B cell (primary cell): ENCODE measurements around the gene MYMX. TPM values are rescaled to one million over a fixed set of nuclear protein-coding genes. Genes with fewer than 3 reads are reported as not detected.

Source experiments
- ATAC-seq: fragments of 200-7000 bp; cut with Tn5 transposase; one replicate; pipeline ENCODE4 v1.10.0; 2021; ENCODE audit warnings: low read depth, mild to moderate bottlenecking, moderate number of reproducible peaks, moderate library complexity
- CTCF ChIA-PET: fragments of 350-600 bp; sonication (Branson Sonifier 250); formaldehyde crosslinking; loops from one replicate; lab custom pipeline; 2021; ENCODE audit warnings: antibody characterized with exemption, inconsistent platforms; lab: Charles Lee
- POLR2A ChIA-PET: fragments of 350-600 bp; sonication (Branson Sonifier 250); formaldehyde crosslinking; loops from one replicate; lab custom pipeline; 2021; ENCODE audit warnings: antibody characterized with exemption; lab: Charles Lee
- DNase-seq: peaks from one replicate; pipeline ENCODE4 v3.0.0; 2013
- H2AFZ ChIP-seq: 2 replicates; pipeline ENCODE4 v1.6.1; 2012; ENCODE audit warnings: mild to moderate bottlenecking, low read depth, low read length; ENCODE audit not compliant: insufficient read depth, poor library complexity, severe bottlenecking
- H3K27ac ChIP-seq, 2 donors: 1 replicate in 1 of 2; 2 replicates in 1 of 2; pipeline ENCODE4 v1.5.1; 2012 to 2013; ENCODE audit warnings: low read length in 2 of 2, mild to moderate bottlenecking in 2 of 2, moderate library complexity in 1 of 2
- H3K27me3 ChIP-seq, 4 experiments: fragments of 200-600 bp in 1 of 4; sonication (generic) in 1 of 4; replicated peaks in 1 of 4; 1 replicate in 2 of 4; 2 replicates in 2 of 4; pipeline versions ENCODE4 v1.6.1 to v1.7.0; 2013 to 2016; ENCODE audit warnings: low read length in 3 of 4, mild to moderate bottlenecking in 2 of 4, mixed read lengths in 1 of 4, moderate library complexity in 1 of 4; ENCODE audit not compliant: insufficient read depth in 4 of 4, control insufficient read depth in 3 of 4; ENCODE audit errors: control extremely low read depth in 1 of 4
- H3K36me3 ChIP-seq, 2 experiments: replicated peaks in 1 of 2; 1 replicate in 1 of 2; 2 replicates in 1 of 2; pipeline versions ENCODE4 v1.6.1 to v1.7.1; 2013; ENCODE audit warnings: low read length in 1 of 2; ENCODE audit not compliant: insufficient read depth in 2 of 2, control insufficient read depth in 1 of 2; ENCODE audit errors: control extremely low read depth in 1 of 2, extremely low read depth in 1 of 2
- H3K4me1 ChIP-seq, 2 donors: fragments of 200-600 bp in 1 of 2; sonication (generic) in 1 of 2; 1 replicate in 1 of 2; 2 replicates in 1 of 2; pipeline versions ENCODE4 v1.5.1 to v1.6.1; 2013 to 2017; ENCODE audit warnings: low read length in 2 of 2; ENCODE audit not compliant: control insufficient read depth in 2 of 2, insufficient read depth in 2 of 2
- H3K4me2 ChIP-seq: replicated peaks from 2 replicates; pipeline ENCODE3; 2012; ENCODE audit warnings: mild to moderate bottlenecking, low read depth, low read length; ENCODE audit not compliant: poor library complexity, severe bottlenecking
- H3K4me3 ChIP-seq, 5 experiments: fragments of 200-600 bp in 1 of 5; sonication (generic) in 1 of 5; 1 replicate in 3 of 5; 2 replicates in 2 of 5; pipeline versions ENCODE4 v1.5.1 to v1.7.0; 2011 to 2016; ENCODE audit warnings: low read length in 4 of 5, mild to moderate bottlenecking in 4 of 5, low read depth in 2 of 5, control low read depth in 1 of 5, moderate library complexity in 1 of 5; ENCODE audit not compliant: insufficient read depth in 1 of 5; ENCODE audit errors: control extremely low read depth in 1 of 5, extremely low read depth in 1 of 5
- H3K79me2 ChIP-seq: fragments of 200-600 bp; sonication (generic); one replicate; pipeline ENCODE4 v1.6.0; 2016; ENCODE audit warnings: low read length; ENCODE audit not compliant: control insufficient read depth, insufficient read depth
- H3K9ac ChIP-seq: fragments of 200-600 bp; sonication (generic); 2 replicates; pipeline ENCODE4 v1.6.1; 2017; ENCODE audit warnings: mild to moderate bottlenecking, low read length, moderate library complexity
- H3K9me3 ChIP-seq, 3 donors: one replicate each; pipeline versions ENCODE4 v1.6.1 to v1.7.1; 2013; ENCODE audit warnings: low read length in 2 of 3; ENCODE audit not compliant: control insufficient read depth in 2 of 3, insufficient read depth in 1 of 3; ENCODE audit errors: control extremely low read depth in 1 of 3
- H4K20me1 ChIP-seq: 2 replicates; pipeline ENCODE4 v1.6.0; 2012; ENCODE audit warnings: mild to moderate bottlenecking, low read length; ENCODE audit not compliant: insufficient read depth, control insufficient read depth, poor library complexity, severe bottlenecking
- H3K27ac Mint-ChIP-seq: one replicate; pipeline ENCODE4 v1.8.0; 2021; ENCODE audit warnings: mixed read lengths
- H3K27me3 Mint-ChIP-seq: one replicate; pipeline ENCODE4 v1.8.0; 2021; ENCODE audit warnings: mixed read lengths
- H3K4me1 Mint-ChIP-seq: one replicate; pipeline ENCODE4 v1.8.0; 2021; ENCODE audit warnings: mixed read lengths
- H3K4me3 Mint-ChIP-seq: one replicate; pipeline ENCODE4 v1.8.0; 2021; ENCODE audit warnings: mixed read lengths
- H3K9me3 Mint-ChIP-seq: one replicate; pipeline ENCODE4 v1.8.0; 2022; ENCODE audit warnings: mixed read lengths; ENCODE audit not compliant: insufficient read depth
- EZH2 ChIP-seq: IDR thresholded peaks from 2 replicates; pipeline ENCODE4 v1.6.1; 2012; ENCODE audit warnings: borderline replicate concordance, low read depth, mild to moderate bottlenecking, moderate library complexity, low read length; ENCODE audit not compliant: insufficient read depth, poor library complexity, severe bottlenecking
- WGBS: methylation state at CpG from one replicate; pipeline ENCODE4 v1.1.5; 2013; ENCODE audit warnings: missing lambda C conversion rate; ENCODE audit not compliant: insufficient coverage; 5-methylcytosine and 5-hydroxymethylcytosine counted together
- intact Hi-C: fragments of 100-400 bp; cut with micrococcal nuclease; formaldehyde crosslinking; loops from one replicate; pipeline ENCODE4 v1.10.0; 2022
- polyA plus RNA-seq: library from polyadenylated mRNA; depleted of rRNA; stranded (reverse); fragments of >200 nt; gene quantifications from 2 replicates; pipeline ENCODE4 v1.2.3, GENCODE V29; 2012
- total RNA-seq, 2 donors: library from RNA; stranded (reverse); fragments of 120-200 nt in 1 of 2; gene quantifications; 1 replicate in 1 of 2; 2 replicates in 1 of 2; pipeline versions ENCODE4 v1.2.3 to v1.2.4, GENCODE V29; 2013 to 2022
- TF ChIP-seq, protein P1 (sequence below): fragments of 200-600 bp; IDR thresholded peaks from one replicate; pipeline ENCODE4 v1.8.0; 2022; ENCODE audit warnings: antibody characterized with exemption, mild to moderate bottlenecking

MYMX gene
- total and polyA plus RNA-seq, 2 donors (not counting 1 experiment from before 2014, with no cell fraction given) = not detected

GRCh38 chr6:44222486-44223318 is 6.0 kb downstream of the MYMX start:
- Histone ChIP-seq H3K4me3 (peak overlapping the region; percentile 36 to 68 (median 58)), H3K9me3 (no peaks in the 10 kb centered on the region), H3K36me3 (no peaks in the 10 kb centered on the region), H3K27me3 (peaks cover 0 to 2% (median 0%) of the 10 kb centered on the region in 4 experiments), H3K9ac (peak overlapping the region; percentile 71), H2AFZ (peak overlapping the region; percentile 87), H3K27ac (no peak overlapping the region), H4K20me1 (no peaks in the 10 kb centered on the region), H3K4me2 (peak overlapping the region; percentile 97), H3K79me2 (peaks cover 5% of the 10 kb centered on the region), H3K4me1 (peaks cover 26 to 45% of the 10 kb centered on the region in 2 donors)
- Mint-ChIP-seq H3K9me3 (no peaks in the 10 kb centered on the region), H3K4me3 (peak overlapping the region; percentile 88), H3K27ac (peak overlapping the region; percentile 61), H3K4me1 (peaks cover 41% of the 10 kb centered on the region), H3K27me3 (no peaks in the 10 kb centered on the region)
- ChIA-PET CTCF (interaction anchor here (0.6 to 3.1 kb wide), 12 partner anchors 12 to 91 kb away, joined by 3 to 22 read pairs (median 4); partner anchors contain the start of gene HSP90AB1), POLR2A (interaction anchor here (0.5 to 5.0 kb wide), 4 partner anchors 15 to 48 kb away, joined by 3 to 52 read pairs (median 7); partner anchors contain the start of genes HSP90AB1 and SLC35B2)
- TF ChIP-seq, protein P1, sequence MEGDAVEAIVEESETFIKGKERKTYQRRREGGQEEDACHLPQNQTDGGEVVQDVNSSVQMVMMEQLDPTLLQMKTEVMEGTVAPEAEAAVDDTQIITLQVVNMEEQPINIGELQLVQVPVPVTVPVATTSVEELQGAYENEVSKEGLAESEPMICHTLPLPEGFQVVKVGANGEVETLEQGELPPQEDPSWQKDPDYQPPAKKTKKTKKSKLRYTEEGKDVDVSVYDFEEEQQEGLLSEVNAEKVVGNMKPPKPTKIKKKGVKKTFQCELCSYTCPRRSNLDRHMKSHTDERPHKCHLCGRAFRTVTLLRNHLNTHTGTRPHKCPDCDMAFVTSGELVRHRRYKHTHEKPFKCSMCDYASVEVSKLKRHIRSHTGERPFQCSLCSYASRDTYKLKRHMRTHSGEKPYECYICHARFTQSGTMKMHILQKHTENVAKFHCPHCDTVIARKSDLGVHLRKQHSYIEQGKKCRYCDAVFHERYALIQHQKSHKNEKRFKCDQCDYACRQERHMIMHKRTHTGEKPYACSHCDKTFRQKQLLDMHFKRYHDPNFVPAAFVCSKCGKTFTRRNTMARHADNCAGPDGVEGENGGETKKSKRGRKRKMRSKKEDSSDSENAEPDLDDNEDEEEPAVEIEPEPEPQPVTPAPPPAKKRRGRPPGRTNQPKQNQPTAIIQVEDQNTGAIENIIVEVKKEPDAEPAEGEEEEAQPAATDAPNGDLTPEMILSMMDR = no peak
- TF ChIP-seq EZH2 = no peak
- 37% methylated on average over 14 of the region's 26 CpGs for WGBS
- DNase-seq (no peak), ATAC-seq (no peak)
- intact Hi-C loops = loop anchor here (1.0 to 5.0 kb wide), 6 partner anchors 15 to 165 kb away; partner anchors contain the start of genes AARS2, CDC5L, MRPL14 and TMEM63B
